T-helper 9 cell (primary cell): ENCODE data around the gene GRHL1.
A peak's percentile ranks its signal among the peaks of the same experiment; 100 is the strongest.

Experiments used
- DNase-seq: peaks from one replicate; pipeline ENCODE4 v3.0.0-alpha.2; 2020

Gene GRHL1

GRCh38 chr2:10043906-10044601, 92.6 kb downstream of the GRHL1 start:
- peak; percentile 89 for DNase-seq

- DNase-seq, result no peak
Measured at GRCh38 chr2:10045561-10046355, 94.3 kb downstream of the GRHL1 start.

GRCh38 chr2:10046931-10047330, 95.4 kb downstream of the GRHL1 start:
- DNase-seq, result no peak

- no peak for DNase-seq
Measured at GRCh38 chr2:10047616-10048500, 96.4 kb downstream of the GRHL1 start.

GRCh38 chr2:10048501-10049171, 97.1 kb downstream of the GRHL1 start:
- DNase-seq, result no peak
